Cerebellar cortex (tissue), 1 donor: Measurements from ENCODE around the gene DEFB112.

ENCODE experiments used
- DNase-seq: peaks from one replicate; pipeline ENCODE4 v3.0.0-alpha.2; 2015; ENCODE audit warnings: low spot score

The DEFB112 gene

DNA sequence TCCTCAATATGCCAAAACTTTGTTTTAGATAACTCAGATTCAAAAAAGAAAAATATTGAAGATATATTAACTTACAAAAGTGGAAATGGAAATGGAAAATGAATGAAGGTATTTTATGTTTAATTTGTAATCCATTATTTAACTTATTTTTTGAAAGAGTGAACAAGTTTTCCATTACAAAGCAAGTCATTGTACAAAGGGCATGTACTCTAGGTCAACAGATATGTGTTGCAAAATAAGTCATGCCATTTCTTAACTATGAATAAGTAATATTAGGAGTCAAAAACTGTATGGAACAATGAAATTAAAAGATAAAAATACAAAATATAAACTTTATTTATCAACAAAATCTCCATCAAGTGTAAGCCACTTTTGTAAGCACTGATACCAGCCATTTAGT is 54.5 kb downstream of the DEFB112 start:
- DNase-seq, result no peak
